C1 segment of cervical spinal cord (tissue), 14 donors: ENCODE results near the gene DUOX1.

ENCODE experiments used
- DNase-seq, 14 donors: peaks; one replicate each; lab custom pipeline; 2025; lab: John Stamatoyannopoulos, UW

Gene DUOX1

GRCh38 chr15:45106002-45106790, 23.6 kb upstream of the DUOX1 start:
- no peak for DNase-seq

- DNase-seq: no peak
Observed at GRCh38 chr15:45107941-45108630, 21.7 kb upstream of the DUOX1 start.

- no peak for DNase-seq
Observed at GRCh38 chr15:45110256-45110820, 19.5 kb upstream of the DUOX1 start.

GRCh38 chr15:45111390-45112142, 18.2 kb upstream of the DUOX1 start:
- DNase-seq: no peak

- no peak for DNase-seq
Observed at GRCh38 chr15:45112143-45112590, 17.6 kb upstream of the DUOX1 start.

- no peak for DNase-seq
Observed at GRCh38 chr15:45112591-45113379, 17.0 kb upstream of the DUOX1 start.

GRCh38 chr15:45113380-45113990, 16.3 kb upstream of the DUOX1 start:
- no peak for DNase-seq

- DNase-seq: no peak
Observed at GRCh38 chr15:45114076-45114750, 15.6 kb upstream of the DUOX1 start, which contains the start of the genes DUOX2 and DUOXA2. DUOX2 (minus strand) TSS chr15:45114172; CDS start chr15:45113411, 761 bp downstream. DUOXA2 (plus strand) TSS chr15:45114326; CDS start chr15:45114606, 280 bp downstream.

GRCh38 chr15:45114751-45115085, 15.1 kb upstream of the DUOX1 start:
- DNase-seq: no peak

GRCh38 chr15:45115312-45115820, 14.4 kb upstream of the DUOX1 start:
- DNase-seq: no peak

- DNase-seq: no peak
Observed at GRCh38 chr15:45116006-45116481, 13.8 kb upstream of the DUOX1 start.

GRCh38 chr15:45116482-45117307, 13.1 kb upstream of the DUOX1 start:
- peak in 1 of 14 donors; percentile 1 for DNase-seq

- DNase-seq: no peak
Observed at GRCh38 chr15:45117308-45118130, 12.3 kb upstream of the DUOX1 start.

- DNase-seq: peak in 12 of 14 donors; percentile 51 to 85 (median 79)
Observed at GRCh38 chr15:45118131-45118588, 11.6 kb upstream of the DUOX1 start.

- no peak for DNase-seq
Observed at GRCh38 chr15:45118996-45119395, 10.8 kb upstream of the DUOX1 start.

GRCh38 chr15:45120081-45120972, 9.5 kb upstream of the DUOX1 start:
- no peak for DNase-seq

GRCh38 chr15:45121020-45121419, 8.8 kb upstream of the DUOX1 start:
- DNase-seq: no peak
